ENCODE measurements around the gene MGAT5. TPM values are rescaled to one million over a fixed set of nuclear protein-coding genes. Genes with fewer than 3 reads are reported as not detected.

MGAT5 gene
- total and polyA plus RNA-seq, 3 experiments from 2014 or later, result 6.4 to 42.4 (median 40.9) TPM

- Histone ChIP-seq H3K36me3 (ENCODE audit: insufficient read depth, low read length) (no peaks in the 10 kb centered on the region), H3K27ac (ENCODE audit: low read depth, low read length) (no peak overlapping the region), H3K9me3 (ENCODE audit: low read length) (no peaks in the 10 kb centered on the region), H3K4me1 (ENCODE audit: insufficient read depth, low read length) (no peaks in the 10 kb centered on the region), H3K4me3 (ENCODE audit: low read length) (no peak overlapping the region), H3K27me3 (ENCODE audit: insufficient read depth, low read length, poor library complexity, severe bottlenecking) (no peaks in the 10 kb centered on the region)
- H3K27me3 Mint-ChIP-seq, result no peaks in the 10 kb centered on the region
- no peaks in the 10 kb centered on the region for H3K9me3 Mint-ChIP-seq
- H3K27ac Mint-ChIP-seq, result no peak overlapping the region
- CTCF ChIA-PET, result interaction anchor here (0.9 kb wide), 1 partner anchor 96 kb away, joined by 4 read pairs; no protein-coding TSS in a partner anchor
- DNase-seq, result no peak
- H3K4me3 Mint-ChIP-seq, result no peak overlapping the region
- POLR2A ChIA-PET, result interaction anchor here (0.5 kb wide), 1 partner anchor 53 kb away, joined by 5 read pairs; no protein-coding TSS in a partner anchor
- peaks cover 8 to 81% (median 32%) of the 10 kb centered on the region in 3 donors for H3K36me3 Mint-ChIP-seq
- peaks cover 0 to 39% (median 4%) of the 10 kb centered on the region in 3 donors for H3K4me1 Mint-ChIP-seq
Measured at GRCh38 chr2:134341476-134341875, 87.6 kb downstream of the MGAT5 start.

DNA sequence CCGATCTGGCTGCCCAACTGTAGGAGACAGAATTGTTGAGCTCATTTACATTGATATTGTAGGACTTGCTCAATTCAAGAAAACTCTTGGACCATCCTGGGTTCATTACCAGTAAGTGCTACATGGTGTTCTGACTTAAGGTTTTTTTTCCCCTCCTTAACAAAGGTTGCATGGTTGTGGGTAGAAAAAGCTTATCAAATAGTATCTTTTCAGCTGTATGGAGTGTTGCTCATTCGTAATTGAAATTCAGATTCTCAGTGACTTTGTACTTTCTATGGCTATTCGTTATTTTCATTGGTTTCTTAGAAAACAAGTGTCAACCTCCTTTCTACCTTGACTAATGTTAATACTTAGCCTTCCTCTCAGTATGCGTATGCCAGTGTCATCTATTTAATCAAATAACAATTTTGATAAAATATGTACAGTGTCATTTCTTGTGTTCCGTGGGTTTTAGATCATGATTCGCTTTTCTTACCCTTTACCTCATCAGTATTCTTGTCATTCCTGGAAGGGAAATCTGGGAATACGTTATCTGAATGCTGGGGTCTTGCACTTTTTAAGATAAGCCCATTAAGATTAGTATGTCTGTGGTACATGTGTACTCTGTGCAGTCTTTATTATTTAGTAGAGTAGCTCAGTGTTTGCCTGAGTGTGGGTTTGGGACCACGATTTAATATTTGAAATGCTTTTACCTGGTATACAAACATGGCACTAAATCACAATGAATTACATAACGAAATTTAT is 91.3 kb downstream of the MGAT5 start:
- Mint-ChIP-seq H3K36me3 (peaks cover 5 to 72% (median 36%) of the 10 kb centered on the region in 3 donors), H3K27ac (no peak overlapping the region), H3K27me3 (no peaks in the 10 kb centered on the region), H3K4me3 (no peak overlapping the region), H3K9me3 (no peaks in the 10 kb centered on the region), H3K4me1 (peaks cover 6 to 49% (median 9%) of the 10 kb centered on the region in 3 donors)
- ChIA-PET CTCF (no interaction called here), POLR2A (no interaction called here)
- H3K27ac ChIP-seq (ENCODE audit: low read depth, low read length), result no peak overlapping the region
- H3K36me3 ChIP-seq (ENCODE audit: insufficient read depth, low read length), result no peaks in the 10 kb centered on the region
- DNase-seq, result no peak
- H3K4me1 ChIP-seq (ENCODE audit: insufficient read depth, low read length), result no peaks in the 10 kb centered on the region
- H3K9me3 ChIP-seq (ENCODE audit: low read length), result no peaks in the 10 kb centered on the region
- no peaks in the 10 kb centered on the region for H3K27me3 ChIP-seq (ENCODE audit: insufficient read depth, low read length, poor library complexity, severe bottlenecking)
- no peak overlapping the region for H3K4me3 ChIP-seq (ENCODE audit: low read length)

GRCh38 chr2:134346141-134346540 is 92.3 kb downstream of the MGAT5 start:
- no peak overlapping the region for H3K4me3 Mint-ChIP-seq
- Histone ChIP-seq H3K27me3 (ENCODE audit: insufficient read depth, low read length, poor library complexity, severe bottlenecking) (no peaks in the 10 kb centered on the region), H3K27ac (ENCODE audit: low read depth, low read length) (no peak overlapping the region), H3K9me3 (ENCODE audit: low read length) (no peaks in the 10 kb centered on the region), H3K36me3 (ENCODE audit: insufficient read depth, low read length) (no peaks in the 10 kb centered on the region), H3K4me3 (ENCODE audit: low read length) (no peak overlapping the region), H3K4me1 (ENCODE audit: insufficient read depth, low read length) (no peaks in the 10 kb centered on the region)
- H3K36me3 Mint-ChIP-seq, result peaks cover 9 to 74% (median 40%) of the 10 kb centered on the region in 3 donors
- H3K27me3 Mint-ChIP-seq, result no peaks in the 10 kb centered on the region
- CTCF ChIA-PET, result interaction anchor here (0.6 to 1.2 kb wide), 2 partner anchors 24 to 101 kb away, joined by 3 read pairs; no protein-coding TSS in a partner anchor
- H3K9me3 Mint-ChIP-seq, result no peaks in the 10 kb centered on the region
- no peak for DNase-seq
- POLR2A ChIA-PET, result no interaction called here
- peaks cover 9 to 41% (median 9%) of the 10 kb centered on the region in 3 donors for H3K4me1 Mint-ChIP-seq
- H3K27ac Mint-ChIP-seq, result no peak overlapping the region

DNA sequence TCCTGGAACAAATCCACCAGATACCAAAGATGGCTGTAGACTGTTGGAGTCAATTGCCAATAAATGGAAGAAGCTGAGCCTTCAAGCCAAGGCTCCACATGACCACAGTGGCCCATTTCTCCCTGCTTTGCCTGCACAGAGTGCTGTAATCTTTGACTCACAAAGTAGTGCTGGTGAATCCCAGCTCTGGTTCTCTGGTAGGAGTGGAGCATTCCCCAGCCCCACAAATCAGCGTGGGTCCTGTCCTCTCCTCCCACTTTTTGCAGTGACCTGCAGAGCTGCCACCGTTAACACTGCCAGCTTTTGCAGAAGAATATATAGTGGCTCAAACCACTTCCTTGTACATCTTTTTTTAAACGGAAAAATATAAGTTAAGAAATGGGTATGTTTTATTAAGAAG is 93.9 kb downstream of the MGAT5 start:
- no peak for DNase-seq
- no peaks in the 10 kb centered on the region for H3K4me1 ChIP-seq (ENCODE audit: insufficient read depth, low read length)
- Mint-ChIP-seq H3K27ac (peak overlapping the region in 1 of 8 donors; percentile 41), H3K27me3 (peaks cover 0 to under 1% of the 10 kb centered on the region in 2 donors), H3K4me3 (no peak overlapping the region), H3K4me1 (peaks cover 9 to 37% (median 9%) of the 10 kb centered on the region in 3 donors), H3K9me3 (no peaks in the 10 kb centered on the region), H3K36me3 (peaks cover 18 to 77% (median 46%) of the 10 kb centered on the region in 3 donors)
- no peak overlapping the region for H3K27ac ChIP-seq (ENCODE audit: low read depth, low read length)
- ChIA-PET CTCF (interaction anchor here (0.9 to 1.1 kb wide), 2 partner anchors 52 to 64 kb away, joined by 3 to 4 read pairs; no protein-coding TSS in a partner anchor), POLR2A (no interaction called here)
- H3K4me3 ChIP-seq (ENCODE audit: low read length), result no peak overlapping the region
- no peaks in the 10 kb centered on the region for H3K9me3 ChIP-seq (ENCODE audit: low read length)
- H3K36me3 ChIP-seq (ENCODE audit: insufficient read depth, low read length), result no peaks in the 10 kb centered on the region
- H3K27me3 ChIP-seq (ENCODE audit: insufficient read depth, low read length, poor library complexity, severe bottlenecking), result no peaks in the 10 kb centered on the region

DNA sequence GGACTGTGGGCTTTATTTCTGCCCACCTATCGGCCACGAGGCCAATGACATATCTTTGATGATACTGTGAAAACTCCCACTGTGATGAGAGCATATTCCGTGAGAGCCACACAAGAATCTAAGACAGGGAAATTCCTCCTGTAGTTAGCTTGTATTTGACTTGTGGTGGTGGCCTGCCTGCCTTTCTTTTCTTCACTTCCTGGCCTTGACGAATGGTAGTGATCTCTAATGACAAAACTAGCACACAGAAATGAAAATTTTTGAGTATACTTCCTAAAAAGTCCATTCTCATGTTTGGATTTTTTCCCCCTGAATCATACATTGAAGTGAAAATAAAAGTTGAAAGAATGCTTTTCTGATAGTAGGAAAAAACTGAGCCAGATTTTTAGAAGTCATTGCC is 94.4 kb downstream of the MGAT5 start:
- CTCF ChIA-PET, result interaction anchor here (0.9 to 1.7 kb wide), 5 partner anchors 53 to 230 kb away, joined by 3 to 4 read pairs (median 3); no protein-coding TSS in a partner anchor
- H3K27me3 Mint-ChIP-seq, result peaks cover 0 to 2% of the 10 kb centered on the region in 2 donors

GRCh38 chr2:134348760-134349159 is 94.9 kb downstream of the MGAT5 start:
- H3K4me1 Mint-ChIP-seq, result peaks cover 6 to 29% (median 9%) of the 10 kb centered on the region in 3 donors
- CTCF ChIA-PET, result interaction anchor here (0.9 to 1.7 kb wide), 3 partner anchors 83 to 230 kb away, joined by 3 read pairs; no protein-coding TSS in a partner anchor
- H3K9me3 Mint-ChIP-seq, result no peaks in the 10 kb centered on the region
- no peak overlapping the region for H3K27ac Mint-ChIP-seq
- POLR2A ChIA-PET, result no interaction called here
- Histone ChIP-seq H3K27ac (ENCODE audit: low read depth, low read length) (no peak overlapping the region), H3K36me3 (ENCODE audit: insufficient read depth, low read length) (no peaks in the 10 kb centered on the region), H3K4me3 (ENCODE audit: low read length) (no peak overlapping the region), H3K4me1 (ENCODE audit: insufficient read depth, low read length) (no peaks in the 10 kb centered on the region), H3K9me3 (ENCODE audit: low read length) (no peaks in the 10 kb centered on the region), H3K27me3 (ENCODE audit: insufficient read depth, low read length, poor library complexity, severe bottlenecking) (no peaks in the 10 kb centered on the region)
- H3K27me3 Mint-ChIP-seq, result peaks cover 0 to 2% of the 10 kb centered on the region in 2 donors
- H3K36me3 Mint-ChIP-seq, result peaks cover 16 to 76% (median 38%) of the 10 kb centered on the region in 3 donors
- no peak overlapping the region for H3K4me3 Mint-ChIP-seq
- DNase-seq, result no peak

More for the DNA sequence above, 94.4 kb downstream of the MGAT5 start:
- peak overlapping the region in 1 of 8 donors; percentile 41 for H3K27ac Mint-ChIP-seq
- DNase-seq, result no peak
- H3K4me1 Mint-ChIP-seq, result peaks cover 7 to 32% (median 9%) of the 10 kb centered on the region in 3 donors
- no peaks in the 10 kb centered on the region for H3K4me1 ChIP-seq (ENCODE audit: insufficient read depth, low read length)
- no peaks in the 10 kb centered on the region for H3K36me3 ChIP-seq (ENCODE audit: insufficient read depth, low read length)
- no peak overlapping the region for H3K4me3 ChIP-seq (ENCODE audit: low read length)
- H3K27me3 ChIP-seq (ENCODE audit: insufficient read depth, low read length, poor library complexity, severe bottlenecking), result no peaks in the 10 kb centered on the region
- H3K9me3 Mint-ChIP-seq, result no peaks in the 10 kb centered on the region
- H3K27ac ChIP-seq (ENCODE audit: low read depth, low read length), result no peak overlapping the region
- peaks cover 18 to 77% (median 42%) of the 10 kb centered on the region in 3 donors for H3K36me3 Mint-ChIP-seq
- H3K9me3 ChIP-seq (ENCODE audit: low read length), result no peaks in the 10 kb centered on the region
- H3K4me3 Mint-ChIP-seq, result peak overlapping the region in 1 of 7 donors; percentile 28
- POLR2A ChIA-PET, result no interaction called here

GRCh38 chr2:134351016-134351415 is 97.1 kb downstream of the MGAT5 start:
- peaks cover 6 to 22% (median 9%) of the 10 kb centered on the region in 3 donors for H3K4me1 Mint-ChIP-seq
- H3K36me3 Mint-ChIP-seq, result peaks cover 12 to 75% (median 38%) of the 10 kb centered on the region in 3 donors
- peak overlapping the region in 2 of 8 donors; percentile 46 to 81 for H3K27ac Mint-ChIP-seq
- H3K9me3 Mint-ChIP-seq, result no peaks in the 10 kb centered on the region
- peaks cover 0 to 2% of the 10 kb centered on the region in 2 donors for H3K27me3 Mint-ChIP-seq
- H3K9me3 ChIP-seq (ENCODE audit: low read length), result no peaks in the 10 kb centered on the region
- DNase-seq, result no peak
- no peak overlapping the region for H3K4me3 ChIP-seq (ENCODE audit: low read length)
- no peaks in the 10 kb centered on the region for H3K4me1 ChIP-seq (ENCODE audit: insufficient read depth, low read length)
- no peak overlapping the region for H3K4me3 Mint-ChIP-seq
- H3K36me3 ChIP-seq (ENCODE audit: insufficient read depth, low read length), result no peaks in the 10 kb centered on the region
- ChIA-PET POLR2A (no interaction called here), CTCF (no interaction called here)
- H3K27ac ChIP-seq (ENCODE audit: low read depth, low read length), result no peak overlapping the region
- H3K27me3 ChIP-seq (ENCODE audit: insufficient read depth, low read length, poor library complexity, severe bottlenecking), result no peaks in the 10 kb centered on the region

DNA sequence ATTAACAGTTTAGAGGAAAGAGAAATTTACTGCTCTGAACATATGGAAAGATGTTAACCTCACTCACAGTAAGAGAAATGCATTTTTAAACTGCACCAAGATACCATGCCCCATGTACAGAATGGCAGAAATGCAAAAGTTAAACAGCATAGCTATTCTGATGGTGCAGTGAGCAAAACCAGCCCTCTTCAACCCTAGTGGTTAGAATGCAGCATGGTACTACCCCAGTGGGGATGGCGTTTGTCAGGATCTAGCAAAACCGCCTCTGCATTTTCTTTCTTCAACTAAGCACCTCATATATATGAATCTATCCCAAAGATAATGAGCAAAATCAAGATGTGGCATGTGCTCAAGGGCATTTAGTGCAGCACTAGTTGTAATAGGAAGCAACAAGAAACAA is 98.0 kb downstream of the MGAT5 start:
- no peak overlapping the region for H3K27ac Mint-ChIP-seq
- ChIA-PET POLR2A (no interaction called here), CTCF (no interaction called here)
- peaks cover 12 to 78% (median 46%) of the 10 kb centered on the region in 3 donors for H3K36me3 Mint-ChIP-seq
- Histone ChIP-seq H3K4me3 (ENCODE audit: low read length) (no peak overlapping the region), H3K9me3 (ENCODE audit: low read length) (no peaks in the 10 kb centered on the region), H3K27ac (ENCODE audit: low read depth, low read length) (no peak overlapping the region), H3K27me3 (ENCODE audit: insufficient read depth, low read length, poor library complexity, severe bottlenecking) (no peaks in the 10 kb centered on the region), H3K4me1 (ENCODE audit: insufficient read depth, low read length) (no peaks in the 10 kb centered on the region), H3K36me3 (ENCODE audit: insufficient read depth, low read length) (no peaks in the 10 kb centered on the region)
- no peaks in the 10 kb centered on the region for H3K9me3 Mint-ChIP-seq
- DNase-seq, result no peak
- peaks cover 6 to 17% (median 9%) of the 10 kb centered on the region in 3 donors for H3K4me1 Mint-ChIP-seq
- no peak overlapping the region for H3K4me3 Mint-ChIP-seq
- peaks cover 0 to 2% of the 10 kb centered on the region in 2 donors for H3K27me3 Mint-ChIP-seq

Data from CD8-positive, alpha-beta memory T cell (primary cell).